HepG2 (cell line): ENCODE data around the gene CATSPERE. TPM values are rescaled to one million over a fixed set of nuclear protein-coding genes. Genes with fewer than 3 reads are reported as not detected.

Experiments
- ATAC-seq: fragments of 200-7000 bp; cut with Tn5 transposase; 3 replicates; pipeline ENCODE4 v1.9.1; 2020; ENCODE audit warnings: mild to moderate bottlenecking, moderate library complexity
- BruUV-seq: library from RNA; stranded (reverse); fragments of 400-500 nt; replicated peaks from 2 replicates; lab custom pipeline; 2021; lab: Mats Ljungman, UMichigan
- CTCF ChIA-PET: fragments of 300-600 bp; formaldehyde crosslinking; extraction: SDS; loops from one replicate; lab custom pipeline; 2021; ENCODE audit warnings: low total read pairs, inconsistent platforms, low intra/inter-chr PET ratio; lab: Yijun Ruan, JAX
- POLR2A ChIA-PET: fragments of 350-600 bp; sonication (Branson Sonifier 250); formaldehyde crosslinking; loops from one replicate; lab custom pipeline; 2020; ENCODE audit warnings: antibody characterized with exemption, inconsistent platforms; lab: Yijun Ruan, JAX
- DNase-seq: peaks from one replicate; pipeline ENCODE4 v3.0.0-alpha.2; 2015; ENCODE audit warnings: low spot score
- FAIRE-seq: peaks from 3 replicates; lab custom pipeline; 2011; peaks lifted over from hg19 to GRCh38; lab: Jason Lieb, UNC
- H2AFZ ChIP-seq: one replicate; pipeline ENCODE4 v1.6.1; 2011; ENCODE audit warnings: low read length, inconsistent platforms
- H3K27ac ChIP-seq: fragments of 300-600 bp; 3 replicates; pipeline ENCODE4 v1.8.0; 2011; ENCODE audit warnings: mixed run types, mild to moderate bottlenecking, mixed read lengths, low read length, inconsistent platforms; ENCODE audit not compliant: insufficient read depth; ENCODE audit errors: extremely low read length
- H3K27me3 ChIP-seq, 2 experiments: fragments of 200-600 bp in 1 of 2; 2 replicates in 1 of 2; 3 replicates in 1 of 2; pipeline versions ENCODE4 v1.6.0 to v1.8.0; 2011; ENCODE audit warnings: low read length in 2 of 2, mild to moderate bottlenecking in 2 of 2, moderate library complexity in 2 of 2, inconsistent platforms in 1 of 2; ENCODE audit not compliant: insufficient read depth in 2 of 2, control insufficient read depth in 1 of 2
- H3K36me3 ChIP-seq, 2 experiments: fragments of 200-600 bp in 1 of 2; replicated peaks in 1 of 2; 2 replicates in 1 of 2; 3 replicates in 1 of 2; pipeline versions ENCODE4 v1.5.1 to v1.8.0; 2011; ENCODE audit warnings: low read length in 2 of 2, inconsistent platforms in 1 of 2; ENCODE audit not compliant: insufficient read depth in 2 of 2, control insufficient read depth in 1 of 2
- H3K4me1 ChIP-seq: 2 replicates; pipeline ENCODE4 v1.5.1; 2012; ENCODE audit warnings: low read length, inconsistent platforms; ENCODE audit not compliant: insufficient read depth
- H3K4me2 ChIP-seq: 2 replicates; pipeline ENCODE4 v1.6.0; 2011; ENCODE audit warnings: low read depth, low read length, inconsistent platforms
- H3K4me3 ChIP-seq, 3 experiments: fragments of 200-600 bp in 1 of 3; sonication (generic), shearing (Covaris generic) in 1 of 3; replicated peaks in 1 of 3; 2 replicates each; pipeline ENCODE4 v1.5.1; 2011 to 2016; ENCODE audit warnings: low read length in 3 of 3, inconsistent platforms in 2 of 3, low read depth in 2 of 3, mild to moderate bottlenecking in 2 of 3, control low read depth in 1 of 3, mixed read lengths in 1 of 3; ENCODE audit not compliant: insufficient read depth in 1 of 3
- H3K79me2 ChIP-seq: one replicate; pipeline ENCODE4 v1.6.1; 2011; ENCODE audit warnings: low read length, inconsistent platforms; ENCODE audit not compliant: insufficient read depth
- H3K9ac ChIP-seq: 2 replicates; pipeline ENCODE4 v1.6.0; 2011; ENCODE audit warnings: mild to moderate bottlenecking, low read depth, low read length, inconsistent platforms; ENCODE audit not compliant: insufficient read depth
- H3K9me3 ChIP-seq: 2 replicates; pipeline ENCODE4 v1.5.1; 2012; ENCODE audit warnings: mild to moderate bottlenecking, low read length
- H4K20me1 ChIP-seq: 2 replicates; pipeline ENCODE4 v1.6.0; 2011; ENCODE audit warnings: inconsistent platforms, mild to moderate bottlenecking, low read length, moderate library complexity; ENCODE audit not compliant: insufficient read depth
- ARNTL ChIP-seq: sonication (generic); formaldehyde crosslinking; IDR thresholded peaks from 2 replicates; pipeline ENCODE4 v1.4.0; 2020; ENCODE audit warnings: mild to moderate bottlenecking, missing genetic modification reagents
- DBP ChIP-seq: sonication (generic); formaldehyde crosslinking; IDR thresholded peaks from 2 replicates; pipeline ENCODE4 v1.4.0; 2020; ENCODE audit warnings: missing genetic modification reagents; ENCODE audit errors: not compliant biosample characterization
- HNRNPH1 ChIP-seq: fragments of 200-400 bp; formaldehyde crosslinking; optimal IDR thresholded peaks from 2 replicates; pipeline ENCODE3; 2017; ENCODE audit warnings: mild to moderate bottlenecking, low read depth, low read length
- KDM4B ChIP-seq: sonication (generic); formaldehyde crosslinking; IDR thresholded peaks from 2 replicates; pipeline ENCODE4 v1.4.0; 2020; ENCODE audit warnings: missing genetic modification reagents
- MLLT10 ChIP-seq: sonication (generic); formaldehyde crosslinking; IDR thresholded peaks from 2 replicates; pipeline ENCODE4 v1.4.0; 2020; ENCODE audit warnings: missing genetic modification reagents
- MXD4 ChIP-seq: IDR thresholded peaks from 2 replicates; pipeline ENCODE4 v1.6.1; 2016; ENCODE audit warnings: mild to moderate bottlenecking, missing biosample characterization, missing genetic modification reagents
- RXRA ChIP-seq: sonication (generic); formaldehyde crosslinking; IDR thresholded peaks from 2 replicates; pipeline ENCODE4 v1.5.1; 2020; ENCODE audit warnings: missing genetic modification reagents
- SAFB2 ChIP-seq: sonication (generic); formaldehyde crosslinking; IDR thresholded peaks from 2 replicates; pipeline ENCODE4 v1.5.1; 2020; ENCODE audit warnings: missing genetic modification reagents, low read depth, mild to moderate bottlenecking, borderline replicate concordance
- SKI ChIP-seq: fragments of 450-650 bp; IDR thresholded peaks from one replicate; pipeline ENCODE4 v1.6.1; 2018; ENCODE audit warnings: mild to moderate bottlenecking; ENCODE audit not compliant: partially characterized antibody
- SMARCE1 ChIP-seq: fragments of 450-650 bp; IDR thresholded peaks from 2 replicates; pipeline ENCODE4 v1.6.1; 2017; ENCODE audit warnings: borderline replicate concordance
- SNAPC2 ChIP-seq: sonication (generic); formaldehyde crosslinking; IDR thresholded peaks from 2 replicates; pipeline ENCODE4 v1.8.1; 2022; ENCODE audit warnings: mild to moderate bottlenecking, missing genetic modification reagents
- SOX13 ChIP-seq, 3 experiments: fragments of 450-650 bp in 1 of 3; sonication (generic) in 1 of 3; formaldehyde crosslinking in 1 of 3; IDR thresholded peaks in 2 of 3; conservative IDR thresholded peaks in 1 of 3; 2 replicates each; pipeline versions ENCODE4 v1.5.0 to v1.6.1; 2016 to 2020; ENCODE audit warnings: antibody characterized with exemption in 1 of 3, mild to moderate bottlenecking in 1 of 3, missing compliant biosample characterization in 1 of 3, missing genetic modification reagents in 1 of 3, moderate library complexity in 1 of 3
- ZBTB3 ChIP-seq: sonication (generic); formaldehyde crosslinking; IDR thresholded peaks from 2 replicates; pipeline ENCODE4 v1.4.0; 2020; ENCODE audit warnings: low read depth, mild to moderate bottlenecking, moderate library complexity, missing genetic modification reagents, borderline replicate concordance
- ZBTB38 ChIP-seq: sonication (generic); formaldehyde crosslinking; IDR thresholded peaks from 2 replicates; pipeline ENCODE4 v1.5.1; 2020; ENCODE audit warnings: mild to moderate bottlenecking, missing genetic modification reagents
- ZNF263 ChIP-seq: sonication (generic); formaldehyde crosslinking; IDR thresholded peaks from 2 replicates; pipeline ENCODE4 v1.4.0; 2020; ENCODE audit warnings: missing genetic modification reagents
- ZSCAN9 ChIP-seq: IDR thresholded peaks from 2 replicates; pipeline ENCODE4 v1.6.1; 2016; ENCODE audit warnings: borderline replicate concordance
- WGBS: methylation state at CpG from one replicate; pipeline ENCODE4 v1.1.6; 2017; ENCODE audit warnings: low lambda C conversion rate; 5-methylcytosine and 5-hydroxymethylcytosine counted together
- in situ Hi-C: cut with HindIII; loops from 2 replicates; pipeline ENCODE4 v1.10.0; 2017; ENCODE audit warnings: low pct_unique_long_range_greater_than_20kb; ENCODE audit not compliant: extremely low pct_ligation_motif_present
- intact Hi-C: fragments of 100-400 bp; cut with micrococcal nuclease; formaldehyde crosslinking; loops from one replicate; pipeline ENCODE4 v1.10.0; 2022; ENCODE audit not compliant: unreplicated experiment
- polyA plus RNA-seq, 8 experiments: library from polyadenylated mRNA; depleted of rRNA in 3 of 8; stranded (reverse) in 7 of 8; unstranded in 1 of 8; fragments of >200 nt; fragmentation: Illumina TruSeq in 4 of 8; extraction: Trizol in 4 of 8; gene quantifications; 2 replicates each; pipeline versions ENCODE4 v1.2.1 to v1.2.3, GENCODE V29; 2011 to 2016; ENCODE audit warnings: low read depth in 4 of 8, missing spikeins in 1 of 8, mixed read lengths in 1 of 8; ENCODE audit not compliant: insufficient read depth in 1 of 8
- total RNA-seq, 5 experiments: library from RNA; depleted of rRNA; stranded (reverse); fragments of >200 nt; fragmentation: Illumina TruSeq; extraction: Trizol; gene quantifications; 2 replicates each; pipeline ENCODE4 v1.2.3, GENCODE V29; 2016; ENCODE audit warnings: low read depth in 1 of 5
- TF ChIP-seq, protein P1 (sequence below): sonication (generic); formaldehyde crosslinking; IDR thresholded peaks from 2 replicates; pipeline ENCODE4 v1.5.1; 2020; ENCODE audit warnings: mild to moderate bottlenecking, missing genetic modification reagents, moderate library complexity
- TF ChIP-seq, protein P2 (sequence below): sonication (generic); formaldehyde crosslinking; conservative IDR thresholded peaks from 2 replicates; pipeline ENCODE4 v1.4.0; 2020; ENCODE audit warnings: mild to moderate bottlenecking, missing genetic modification reagents, moderate library complexity

Gene CATSPERE
- total and polyA plus RNA-seq, 2 of the 13 experiments (the other 11 are each of a cell fraction or from before 2014, with no cell fraction given) = 0.34 to 0.51 TPM

GRCh38 chr1:244451951-244452795 lies 8.9 kb upstream of the CATSPERE start (continued):
- no peak for TF ChIP-seq SOX13 (IDR thresholded peaks at IDR 0.05)
- TF ChIP-seq SOX13 (CRISPR knock-in tag; conservative IDR thresholded peaks at IDR 0.05 in 1 of 2, IDR thresholded peaks at IDR 0.05 in 1 of 2) = no peak; a peak in 1 of 4 replicates
- no peak for TF ChIP-seq DBP (CRISPR knock-in tag)
- no peak for TF ChIP-seq HNRNPH1
- no peak for TF ChIP-seq MXD4 (CRISPR knock-in tag)
- 0 out of 2 replicates have a peak, but pooled peaks have one; percentile 25 for TF ChIP-seq KDM4B (CRISPR knock-in tag)
- 0 out of 2 replicates have a peak, but pooled peaks have one; percentile 4 for TF ChIP-seq RXRA (CRISPR knock-in tag)
- TF ChIP-seq ZBTB38 (CRISPR knock-in tag) = no peak
- TF ChIP-seq ZNF263 (CRISPR knock-in tag) = no peak
- no peak for TF ChIP-seq SMARCE1
- TF ChIP-seq SAFB2 = no peak
- TF ChIP-seq, all 625 proteins: peak for 125

DNA sequence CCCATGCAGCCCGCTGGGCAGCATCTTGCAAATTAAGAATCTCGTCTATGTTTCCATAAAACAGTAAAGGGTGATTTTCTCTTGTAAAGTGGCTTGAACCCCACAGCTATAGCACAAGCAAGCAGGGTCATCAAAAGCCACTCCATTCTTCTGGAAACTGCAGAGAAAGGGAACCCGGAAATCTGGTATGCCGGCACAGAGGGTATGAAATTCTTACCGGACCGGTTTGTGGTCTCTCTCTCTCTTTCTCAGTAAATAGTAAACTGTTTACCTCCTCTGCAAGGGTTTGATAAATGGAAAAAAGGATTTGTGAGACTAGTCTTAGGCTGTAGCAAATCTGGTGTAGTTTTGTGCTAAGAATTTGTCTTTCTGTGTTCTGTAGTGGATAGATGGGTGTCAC lies 6.7 kb upstream of the CATSPERE start:
- H3K27me3 ChIP-seq = no peaks in the 10 kb centered on the region; a peak in 1 of 5 replicates
- H3K27ac ChIP-seq = no peak overlapping the region
- peaks cover 16% of the 10 kb centered on the region for H3K79me2 ChIP-seq
- ATAC-seq (no peak), FAIRE-seq (no peak), DNase-seq (no peak)
- WGBS = 95% methylated on average over 6 of the region's 6 CpGs
- no peak overlapping the region for H2AFZ ChIP-seq
- POLR2A ChIA-PET = no interaction called here
- BruUV-seq = no TSS peak
- H3K9me3 ChIP-seq = no peaks in the 10 kb centered on the region; the same call in 1 of the 2 replicates
- intact Hi-C loops = loop anchor here (10.0 kb wide), 3 partner anchors 130 to 400 kb away; partner anchors contain the start of genes COX20 and ZBTB18
- no peak overlapping the region for H3K4me2 ChIP-seq
- H3K4me1 ChIP-seq = peaks cover 23% of the 10 kb centered on the region
- no peaks in the 10 kb centered on the region; a peak in 1 of 5 replicates for H3K36me3 ChIP-seq
- CTCF ChIA-PET = no interaction called here
- H3K9ac ChIP-seq = no peak overlapping the region
- no peak overlapping the region for H3K4me3 ChIP-seq
- no peaks in the 10 kb centered on the region for H4K20me1 ChIP-seq
- in situ Hi-C loops = loop anchor here (10.0 kb wide), 1 partner anchor 200 kb away; the partner anchor contains the start of gene DESI2
- TF ChIP-seq ZBTB3 (CRISPR knock-in tag) (no peak), SKI (no peak), ZSCAN9 (CRISPR knock-in tag) (no peak), SNAPC2 (CRISPR knock-in tag) (no peak), MLLT10 (CRISPR knock-in tag) (no peak), ARNTL (CRISPR knock-in tag) (no peak)
- TF ChIP-seq, protein P1, sequence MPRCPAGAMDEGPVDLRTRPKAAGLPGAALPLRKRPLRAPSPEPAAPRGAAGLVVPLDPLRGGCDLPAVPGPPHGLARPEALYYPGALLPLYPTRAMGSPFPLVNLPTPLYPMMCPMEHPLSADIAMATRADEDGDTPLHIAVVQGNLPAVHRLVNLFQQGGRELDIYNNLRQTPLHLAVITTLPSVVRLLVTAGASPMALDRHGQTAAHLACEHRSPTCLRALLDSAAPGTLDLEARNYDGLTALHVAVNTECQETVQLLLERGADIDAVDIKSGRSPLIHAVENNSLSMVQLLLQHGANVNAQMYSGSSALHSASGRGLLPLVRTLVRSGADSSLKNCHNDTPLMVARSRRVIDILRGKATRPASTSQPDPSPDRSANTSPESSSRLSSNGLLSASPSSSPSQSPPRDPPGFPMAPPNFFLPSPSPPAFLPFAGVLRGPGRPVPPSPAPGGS (CRISPR knock-in tag) = no peak
- TF ChIP-seq, protein P2, sequence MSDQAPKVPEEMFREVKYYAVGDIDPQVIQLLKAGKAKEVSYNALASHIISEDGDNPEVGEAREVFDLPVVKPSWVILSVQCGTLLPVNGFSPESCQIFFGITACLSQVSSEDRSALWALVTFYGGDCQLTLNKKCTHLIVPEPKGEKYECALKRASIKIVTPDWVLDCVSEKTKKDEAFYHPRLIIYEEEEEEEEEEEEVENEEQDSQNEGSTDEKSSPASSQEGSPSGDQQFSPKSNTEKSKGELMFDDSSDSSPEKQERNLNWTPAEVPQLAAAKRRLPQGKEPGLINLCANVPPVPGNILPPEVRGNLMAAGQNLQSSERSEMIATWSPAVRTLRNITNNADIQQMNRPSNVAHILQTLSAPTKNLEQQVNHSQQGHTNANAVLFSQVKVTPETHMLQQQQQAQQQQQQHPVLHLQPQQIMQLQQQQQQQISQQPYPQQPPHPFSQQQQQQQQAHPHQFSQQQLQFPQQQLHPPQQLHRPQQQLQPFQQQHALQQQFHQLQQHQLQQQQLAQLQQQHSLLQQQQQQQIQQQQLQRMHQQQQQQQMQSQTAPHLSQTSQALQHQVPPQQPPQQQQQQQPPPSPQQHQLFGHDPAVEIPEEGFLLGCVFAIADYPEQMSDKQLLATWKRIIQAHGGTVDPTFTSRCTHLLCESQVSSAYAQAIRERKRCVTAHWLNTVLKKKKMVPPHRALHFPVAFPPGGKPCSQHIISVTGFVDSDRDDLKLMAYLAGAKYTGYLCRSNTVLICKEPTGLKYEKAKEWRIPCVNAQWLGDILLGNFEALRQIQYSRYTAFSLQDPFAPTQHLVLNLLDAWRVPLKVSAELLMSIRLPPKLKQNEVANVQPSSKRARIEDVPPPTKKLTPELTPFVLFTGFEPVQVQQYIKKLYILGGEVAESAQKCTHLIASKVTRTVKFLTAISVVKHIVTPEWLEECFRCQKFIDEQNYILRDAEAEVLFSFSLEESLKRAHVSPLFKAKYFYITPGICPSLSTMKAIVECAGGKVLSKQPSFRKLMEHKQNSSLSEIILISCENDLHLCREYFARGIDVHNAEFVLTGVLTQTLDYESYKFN (CRISPR knock-in tag) = no peak
